A549 (cell line): Measurements from ENCODE around the gene GPR27.

Experiments used
- BCL3 ChIP-seq: fragments of >200 bp; sonication (Bioruptor Twin); formaldehyde crosslinking; IDR thresholded peaks from 3 replicates; pipeline ENCODE4 v1.6.1; 2016
- CHD4 ChIP-seq: fragments of 200-600 bp; sonication (generic); IDR thresholded peaks from 2 replicates; pipeline ENCODE4 v1.6.1; 2016; ENCODE audit warnings: antibody characterized with exemption, mild to moderate bottlenecking, borderline replicate concordance
- CTCF ChIP-seq: fragments of >200 bp; sonication (Bioruptor Twin); formaldehyde crosslinking; IDR thresholded peaks from 3 replicates; pipeline ENCODE4 v1.5.1; 2016
- HMGXB4 ChIP-seq: fragments of 250-450 bp; sonication (Bioruptor Pico); IDR thresholded peaks from 2 replicates; pipeline ENCODE4 v1.5.0; 2021; ENCODE audit warnings: mild to moderate bottlenecking, moderate library complexity, borderline replicate concordance
- MAZ ChIP-seq: fragments of 150-350 bp; IDR thresholded peaks from 2 replicates; pipeline ENCODE4 v1.6.1; 2014; ENCODE audit warnings: antibody characterized with exemption, low read depth, low read length, borderline replicate concordance
- POLR2A ChIP-seq: IDR thresholded peaks from 2 replicates; pipeline ENCODE4 v1.6.1; 2012; ENCODE audit warnings: mild to moderate bottlenecking, low read length
- RAD21 ChIP-seq, 2 experiments: fragments of >200 bp in 1 of 2; sonication (Bioruptor Twin) in 1 of 2; formaldehyde crosslinking in 1 of 2; IDR thresholded peaks in 1 of 2; conservative IDR thresholded peaks in 1 of 2; 2 replicates in 1 of 2; 3 replicates in 1 of 2; pipeline ENCODE4 v1.6.1; 2012 to 2018; ENCODE audit warnings: inconsistent platforms in 1 of 2
- SREBF2 ChIP-seq: fragments of 450-650 bp; IDR thresholded peaks from 2 replicates; pipeline ENCODE4 v1.6.1; 2014; ENCODE audit warnings: mild to moderate bottlenecking, moderate library complexity
- ZNF302 ChIP-seq: fragments of 250-450 bp; sonication (Bioruptor Pico); IDR thresholded peaks from 2 replicates; pipeline ENCODE4 v1.9.0; 2021; ENCODE audit warnings: inconsistent platforms, mild to moderate bottlenecking, moderate library complexity
- TF ChIP-seq, protein P1 (sequence below): fragments of 200-600 bp; sonication (generic); IDR thresholded peaks from 2 replicates; pipeline ENCODE4 v1.6.1; 2016; ENCODE audit warnings: antibody characterized with exemption, mild to moderate bottlenecking, moderate library complexity
- TF ChIP-seq, protein P2 (sequence below): IDR thresholded peaks from 2 replicates; pipeline ENCODE4 v1.6.1; 2012
- TF ChIP-seq, protein P3 (sequence below): fragments of 450-650 bp; IDR thresholded peaks from 2 replicates; pipeline ENCODE4 v1.6.1; 2014; ENCODE audit warnings: antibody characterized with exemption

DNA sequence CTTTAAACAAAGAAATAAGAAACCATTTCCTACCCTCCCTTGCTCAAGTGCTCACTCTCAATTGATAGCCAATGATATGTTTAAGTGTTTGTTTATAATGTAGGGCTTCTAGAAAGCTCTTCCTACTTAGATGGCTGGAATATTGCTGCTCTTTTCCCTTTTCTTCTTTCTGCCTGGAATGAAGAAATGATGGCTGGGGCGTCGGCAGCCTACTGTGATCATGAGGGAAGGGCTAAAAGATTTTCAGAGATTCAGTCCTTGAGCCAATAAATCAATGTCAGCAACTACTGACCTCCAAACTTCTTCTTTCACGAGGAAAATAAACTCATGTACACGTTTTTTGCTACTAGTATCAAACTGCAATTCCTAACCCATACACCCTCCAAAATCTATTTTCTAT, 2.1 kb upstream of the GPR27 start:
- TF ChIP-seq POLR2A (no peak), CTCF (no peak), ZNF302 (CRISPR knock-in tag) (no peak), RAD21 (conservative IDR thresholded peaks at IDR 0.05 in 1 of 2, IDR thresholded peaks at IDR 0.05 in 1 of 2) (no peak), HMGXB4 (CRISPR knock-in tag) (no peak), MAZ (no peak), CHD4 (no peak), BCL3 (no peak), SREBF2 (no peak)
- TF ChIP-seq, protein P1, sequence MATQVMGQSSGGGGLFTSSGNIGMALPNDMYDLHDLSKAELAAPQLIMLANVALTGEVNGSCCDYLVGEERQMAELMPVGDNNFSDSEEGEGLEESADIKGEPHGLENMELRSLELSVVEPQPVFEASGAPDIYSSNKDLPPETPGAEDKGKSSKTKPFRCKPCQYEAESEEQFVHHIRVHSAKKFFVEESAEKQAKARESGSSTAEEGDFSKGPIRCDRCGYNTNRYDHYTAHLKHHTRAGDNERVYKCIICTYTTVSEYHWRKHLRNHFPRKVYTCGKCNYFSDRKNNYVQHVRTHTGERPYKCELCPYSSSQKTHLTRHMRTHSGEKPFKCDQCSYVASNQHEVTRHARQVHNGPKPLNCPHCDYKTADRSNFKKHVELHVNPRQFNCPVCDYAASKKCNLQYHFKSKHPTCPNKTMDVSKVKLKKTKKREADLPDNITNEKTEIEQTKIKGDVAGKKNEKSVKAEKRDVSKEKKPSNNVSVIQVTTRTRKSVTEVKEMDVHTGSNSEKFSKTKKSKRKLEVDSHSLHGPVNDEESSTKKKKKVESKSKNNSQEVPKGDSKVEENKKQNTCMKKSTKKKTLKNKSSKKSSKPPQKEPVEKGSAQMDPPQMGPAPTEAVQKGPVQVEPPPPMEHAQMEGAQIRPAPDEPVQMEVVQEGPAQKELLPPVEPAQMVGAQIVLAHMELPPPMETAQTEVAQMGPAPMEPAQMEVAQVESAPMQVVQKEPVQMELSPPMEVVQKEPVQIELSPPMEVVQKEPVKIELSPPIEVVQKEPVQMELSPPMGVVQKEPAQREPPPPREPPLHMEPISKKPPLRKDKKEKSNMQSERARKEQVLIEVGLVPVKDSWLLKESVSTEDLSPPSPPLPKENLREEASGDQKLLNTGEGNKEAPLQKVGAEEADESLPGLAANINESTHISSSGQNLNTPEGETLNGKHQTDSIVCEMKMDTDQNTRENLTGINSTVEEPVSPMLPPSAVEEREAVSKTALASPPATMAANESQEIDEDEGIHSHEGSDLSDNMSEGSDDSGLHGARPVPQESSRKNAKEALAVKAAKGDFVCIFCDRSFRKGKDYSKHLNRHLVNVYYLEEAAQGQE, result no peak
- TF ChIP-seq, protein P2, sequence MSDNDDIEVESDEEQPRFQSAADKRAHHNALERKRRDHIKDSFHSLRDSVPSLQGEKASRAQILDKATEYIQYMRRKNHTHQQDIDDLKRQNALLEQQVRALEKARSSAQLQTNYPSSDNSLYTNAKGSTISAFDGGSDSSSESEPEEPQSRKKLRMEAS, result no peak
- TF ChIP-seq, protein P3, sequence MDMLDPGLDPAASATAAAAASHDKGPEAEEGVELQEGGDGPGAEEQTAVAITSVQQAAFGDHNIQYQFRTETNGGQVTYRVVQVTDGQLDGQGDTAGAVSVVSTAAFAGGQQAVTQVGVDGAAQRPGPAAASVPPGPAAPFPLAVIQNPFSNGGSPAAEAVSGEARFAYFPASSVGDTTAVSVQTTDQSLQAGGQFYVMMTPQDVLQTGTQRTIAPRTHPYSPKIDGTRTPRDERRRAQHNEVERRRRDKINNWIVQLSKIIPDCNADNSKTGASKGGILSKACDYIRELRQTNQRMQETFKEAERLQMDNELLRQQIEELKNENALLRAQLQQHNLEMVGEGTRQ, result no peak
